Measurements from ENCODE around the gene RAB42.
"Not testable (repeated sequence)": the region's sequence is repeated elsewhere in the genome, so short reads cannot be mapped to it uniquely, and the experiment has no call there.

RAB42 gene

DNA sequence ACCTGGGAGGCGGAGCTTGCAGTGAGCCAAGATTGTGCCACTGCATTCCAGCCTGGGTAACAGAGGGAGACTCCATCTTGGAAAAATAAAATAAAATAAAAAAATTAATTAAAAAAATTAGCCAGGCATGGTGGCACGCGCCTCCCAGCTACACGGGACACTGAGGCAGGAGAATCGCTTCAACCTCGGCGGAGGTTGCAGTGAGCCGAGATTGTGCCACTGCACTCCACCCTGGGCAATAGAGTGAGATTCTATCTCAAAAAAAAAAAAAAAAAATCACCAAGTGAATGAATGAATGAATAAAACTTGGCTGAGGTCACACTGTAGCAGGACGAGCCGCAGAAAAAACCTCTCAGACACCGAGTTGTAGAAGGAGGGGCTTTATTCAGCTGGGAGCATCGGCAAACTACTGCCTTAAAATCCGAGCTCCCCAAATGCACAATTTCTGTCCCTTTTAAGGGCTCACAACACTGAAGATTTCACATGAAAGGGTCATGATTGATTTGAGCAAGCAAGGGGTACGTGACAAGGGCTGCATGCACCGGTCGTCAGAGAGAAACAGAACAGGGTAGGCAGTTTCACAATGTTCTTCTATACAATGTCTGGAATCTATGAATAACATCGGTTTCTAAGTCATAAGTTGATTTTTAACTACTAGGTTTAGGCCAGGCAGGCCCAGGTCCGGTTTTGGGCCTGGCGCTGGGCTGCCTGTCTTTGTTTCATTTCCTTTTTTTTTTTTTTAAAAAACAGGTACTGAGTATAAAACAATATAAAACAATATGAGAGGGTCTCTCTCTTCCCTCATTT lies 5.3 kb upstream of the RAB42 start:
- DNase-seq (ENCODE audit: low spot score), result not testable (repeated sequence)

DNA sequence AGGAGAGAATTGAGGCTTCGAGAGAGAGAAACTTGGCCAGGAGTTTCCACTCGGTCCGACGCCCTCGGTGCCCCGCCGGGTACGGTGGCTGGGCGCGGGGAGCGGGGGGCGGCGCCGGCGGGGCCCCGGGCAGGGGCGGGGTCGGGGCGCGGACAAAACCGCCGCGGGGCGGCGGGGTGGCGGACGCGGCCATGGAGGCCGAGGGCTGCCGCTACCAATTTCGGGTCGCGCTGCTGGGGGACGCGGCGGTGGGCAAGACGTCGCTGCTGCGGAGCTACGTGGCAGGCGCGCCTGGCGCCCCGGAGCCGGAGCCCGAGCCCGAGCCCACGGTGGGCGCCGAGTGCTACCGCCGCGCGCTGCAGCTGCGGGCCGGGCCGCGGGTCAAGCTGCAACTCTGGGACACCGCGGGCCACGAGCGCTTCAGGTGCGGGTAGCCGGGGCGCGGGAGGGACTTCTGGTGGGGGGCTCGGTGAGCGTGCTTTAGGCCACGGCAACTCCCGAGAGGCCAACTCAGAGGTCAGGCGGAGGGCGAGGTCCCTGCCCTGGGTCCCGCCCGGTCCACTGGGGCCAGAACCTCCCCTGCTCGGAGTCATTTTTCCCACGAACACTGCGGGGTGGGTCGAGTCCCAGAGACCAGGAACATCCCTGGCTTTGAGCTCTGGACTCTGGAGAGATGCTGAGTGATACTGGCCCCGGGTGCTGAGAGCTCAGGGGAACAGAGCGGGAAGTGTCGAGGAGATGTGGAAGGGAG lies 431 bp downstream of the RAB42 start:
- DNase-seq (ENCODE audit: low spot score), result no peak

DNA sequence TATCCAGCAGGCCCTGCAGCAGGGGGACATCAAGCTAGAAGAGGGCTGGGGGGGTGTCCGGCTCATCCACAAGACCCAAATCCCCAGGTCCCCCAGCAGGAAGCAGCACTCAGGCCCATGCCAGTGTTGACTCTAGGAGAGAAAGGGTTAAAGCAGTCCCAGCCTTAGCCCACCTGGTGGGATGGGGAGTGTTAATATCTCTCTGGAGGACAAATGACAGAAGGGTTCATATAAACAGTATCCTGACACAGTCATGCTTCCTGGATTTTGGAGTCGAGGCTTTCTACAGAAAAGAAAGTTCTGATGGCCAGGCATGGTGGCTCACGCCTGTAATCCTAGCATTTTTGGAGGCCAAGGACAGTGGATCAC lies 1.9 kb downstream of the RAB42 start:
- not testable (repeated sequence) for DNase-seq (ENCODE audit: low spot score)

DNA sequence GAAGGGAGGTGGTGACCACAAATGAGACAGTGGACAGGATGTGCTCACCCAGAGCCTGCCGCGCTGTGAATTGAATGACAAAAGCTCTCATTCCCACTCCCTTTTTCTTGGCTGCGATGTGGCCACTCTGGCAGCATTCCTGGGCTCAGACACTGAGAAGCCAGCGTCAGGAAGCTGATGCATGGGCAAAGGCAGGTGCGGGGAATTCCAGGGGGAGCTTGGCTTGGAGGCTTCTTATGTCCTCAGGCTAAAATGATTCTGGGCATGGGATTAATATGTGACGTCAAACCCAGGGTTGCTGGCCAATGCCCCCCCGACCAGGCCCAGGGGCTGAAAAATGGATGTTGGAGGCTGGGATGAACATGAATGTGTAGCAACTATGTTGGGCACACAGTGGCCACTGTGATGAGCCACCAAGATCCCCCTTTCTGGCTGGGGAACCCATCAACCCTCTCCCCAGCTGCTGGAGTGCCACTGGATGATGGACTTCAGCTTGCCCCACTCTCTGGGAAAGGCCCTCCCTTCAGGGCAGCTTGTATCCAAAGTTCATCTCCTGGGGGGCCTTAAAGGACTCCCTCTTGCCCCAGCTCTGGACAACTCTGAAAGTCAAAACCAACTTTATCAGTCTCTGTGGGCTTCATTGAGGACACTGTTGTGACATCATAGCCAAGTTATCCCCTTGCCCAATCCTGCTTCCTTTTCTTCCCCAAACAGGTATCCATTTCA lies 2.8 kb downstream of the RAB42 start:
- peak; percentile 16 for DNase-seq (ENCODE audit: low spot score)

DNA sequence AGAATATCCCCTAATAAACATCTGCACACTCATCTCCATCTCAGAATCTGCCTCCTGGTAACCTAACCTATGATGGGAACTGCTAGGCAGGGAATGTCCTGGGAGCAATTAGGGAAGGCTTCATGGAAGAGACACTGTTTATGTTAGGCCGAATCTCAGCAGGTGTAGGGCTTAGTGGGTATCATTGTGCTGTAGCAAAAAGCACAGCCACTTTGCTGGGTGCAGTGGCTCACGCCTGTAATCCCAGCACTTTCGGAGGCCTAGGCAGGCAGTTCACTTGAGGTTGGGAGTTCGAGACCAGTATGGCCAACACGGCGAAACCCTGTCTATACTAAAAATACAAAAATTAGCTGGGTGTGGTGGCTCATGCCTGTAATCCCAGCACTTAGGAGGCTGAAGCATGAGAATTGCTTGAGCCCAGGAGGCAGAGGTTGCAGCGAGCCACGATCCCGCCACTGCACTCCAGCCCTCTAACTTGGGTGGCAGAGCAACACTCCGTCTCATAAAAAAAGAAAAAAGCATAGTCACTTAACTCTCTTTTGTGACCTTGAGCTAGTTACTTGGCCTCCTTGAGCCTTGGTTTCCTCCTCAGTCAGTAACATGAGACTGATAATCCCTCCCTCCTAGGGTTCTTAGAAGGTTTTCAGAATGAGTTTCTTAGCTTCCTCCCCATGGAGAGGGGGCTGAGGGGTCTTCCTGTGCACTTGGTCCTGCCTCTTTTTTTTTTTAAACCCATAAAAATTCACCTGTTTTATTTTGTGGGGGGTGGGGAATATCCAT lies 3.5 kb downstream of the RAB42 start:
- no peak for DNase-seq (ENCODE audit: low spot score)

DNA sequence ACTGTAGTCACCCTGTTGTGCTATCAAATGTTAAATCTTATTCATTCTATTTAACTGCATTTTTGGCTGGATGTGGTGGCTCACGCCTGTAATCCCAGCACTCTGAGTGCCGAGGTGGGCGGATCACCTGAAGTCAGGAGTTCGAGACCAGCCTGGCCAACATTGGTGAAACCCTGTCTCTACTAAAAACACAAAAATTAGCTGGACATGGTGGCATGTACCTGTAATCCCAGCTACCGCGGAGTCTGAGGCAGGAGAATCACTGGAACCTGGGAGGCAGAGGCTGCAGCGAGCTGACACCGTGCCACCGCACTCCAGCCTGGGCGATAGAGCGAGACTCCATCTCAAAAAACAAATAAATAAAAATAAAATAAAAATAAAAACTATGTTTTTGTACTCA lies 4.2 kb downstream of the RAB42 start:
- not testable (repeated sequence) for DNase-seq (ENCODE audit: low spot score)

DNA sequence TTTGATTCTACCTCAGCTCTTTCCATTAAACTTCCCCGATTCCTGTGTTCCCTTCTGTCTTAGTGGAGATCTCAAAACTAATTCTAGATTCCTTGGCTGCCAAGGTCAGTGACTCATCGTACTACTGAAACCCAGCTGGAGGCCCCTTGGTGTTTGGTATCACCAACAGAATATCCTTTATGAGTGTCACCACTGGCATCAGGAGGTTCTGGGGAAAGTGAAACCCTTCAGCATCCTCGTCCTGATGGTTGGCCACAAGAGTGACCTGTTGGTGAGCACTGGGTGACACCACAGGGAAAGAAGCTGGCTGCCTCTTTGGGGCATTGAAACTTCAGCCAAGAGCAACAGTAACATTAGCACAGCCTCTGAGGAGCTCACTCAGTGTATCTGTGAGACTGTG lies 9.6 kb downstream of the RAB42 start:
- no peak for DNase-seq (ENCODE audit: low spot score)

DNA sequence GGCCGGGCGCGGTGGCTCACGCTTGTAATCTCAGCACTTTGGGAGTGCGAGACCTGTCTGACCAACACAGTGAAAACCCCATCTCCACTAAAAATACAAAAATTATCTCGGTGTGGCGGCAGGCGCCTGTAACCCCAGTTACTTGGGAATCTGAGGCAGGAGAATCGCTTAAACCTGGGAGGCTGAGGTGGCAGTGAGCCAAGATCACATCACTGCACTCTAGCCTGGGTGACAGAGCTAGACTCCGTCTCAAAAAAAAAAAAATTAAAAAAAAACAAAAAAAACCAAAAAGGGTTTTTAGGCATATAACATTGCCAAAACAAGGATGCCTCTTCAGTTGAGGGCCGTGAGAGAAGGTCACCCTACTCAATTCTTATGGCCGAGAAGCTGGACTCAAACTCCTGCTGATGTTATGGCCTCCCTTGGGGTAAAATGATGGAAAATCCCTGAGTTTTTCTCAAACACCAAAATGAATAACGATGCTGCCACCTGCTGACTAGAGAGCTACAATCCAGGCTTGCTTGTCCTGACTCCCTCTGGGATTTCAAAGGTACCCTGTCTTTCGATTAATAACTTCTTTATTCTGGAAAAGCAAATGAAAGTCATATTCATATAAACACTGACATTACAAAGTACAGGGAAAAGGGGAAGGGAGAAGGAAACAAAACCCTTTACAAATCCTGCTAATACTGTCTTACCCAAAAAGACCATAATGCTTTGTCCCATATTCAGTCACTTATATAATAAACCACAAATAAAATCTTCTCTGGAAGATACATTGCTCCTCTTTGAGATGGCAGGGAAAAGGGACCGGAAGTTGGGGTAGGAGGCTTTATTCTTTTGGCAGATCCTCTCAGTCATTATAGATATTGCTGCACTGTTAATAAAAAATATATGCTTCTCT lies 10.7 kb downstream of the RAB42 start:
- DNase-seq (ENCODE audit: low spot score), result peak; percentile 88

DNA sequence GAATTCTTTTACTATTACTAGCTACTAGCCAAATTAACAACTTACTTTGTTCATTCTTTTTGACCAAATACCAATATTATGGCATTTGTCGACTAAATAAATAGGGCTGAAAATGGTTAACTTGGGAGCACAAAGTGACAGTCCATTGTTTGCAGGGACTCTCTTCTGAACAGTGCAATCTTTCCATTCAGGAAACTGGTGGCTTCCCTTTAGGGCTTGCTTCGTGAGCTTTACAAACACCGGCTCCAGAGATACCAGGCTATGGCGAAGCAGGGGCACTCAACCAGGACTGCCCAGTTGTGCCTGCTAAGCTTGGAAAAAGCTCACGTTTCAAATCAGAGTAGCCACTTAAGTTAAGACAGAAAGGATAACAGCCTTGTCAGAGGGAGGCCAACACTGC lies 12.3 kb downstream of the RAB42 start:
- DNase-seq (ENCODE audit: low spot score), result no peak

DNA sequence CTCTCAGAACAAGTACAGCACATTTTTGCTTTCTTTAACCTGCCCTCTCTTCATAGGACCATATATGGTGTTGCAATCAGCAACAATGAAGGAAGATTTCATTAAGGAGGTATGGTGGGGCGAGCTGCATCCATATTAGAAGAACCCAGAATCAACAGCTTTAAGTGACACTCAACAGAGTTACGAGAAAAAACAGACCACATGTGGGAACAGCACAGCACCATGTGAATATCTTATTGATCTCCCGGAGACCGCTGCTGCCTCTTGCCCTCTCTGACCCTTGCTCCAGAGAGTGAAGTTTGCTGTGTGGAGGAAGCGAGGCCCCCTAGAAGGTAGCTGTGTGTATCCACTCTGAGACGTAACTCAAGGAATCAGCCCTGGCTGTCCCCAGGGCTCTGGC lies 12.9 kb downstream of the RAB42 start:
- no peak for DNase-seq (ENCODE audit: low spot score)

DNA sequence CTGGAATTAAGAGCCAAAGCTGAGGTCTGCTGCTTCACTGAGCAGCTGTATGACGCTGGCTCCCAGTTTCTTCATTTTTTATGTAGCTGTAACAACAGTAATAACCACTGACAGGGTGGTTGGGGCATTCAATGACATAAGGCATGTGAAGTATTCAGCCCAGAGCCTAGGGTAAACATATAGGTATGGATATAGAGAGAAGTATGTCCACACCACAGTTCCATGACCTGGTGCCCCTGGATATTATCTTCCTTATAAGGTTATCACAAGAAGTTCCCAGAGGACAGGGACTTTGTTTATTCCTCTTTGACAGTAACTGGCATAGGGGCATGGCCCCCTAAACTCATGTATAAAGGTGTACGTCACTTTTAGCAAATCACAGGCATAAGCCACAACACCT lies 14.7 kb downstream of the RAB42 start:
- no peak for DNase-seq (ENCODE audit: low spot score)

DNA sequence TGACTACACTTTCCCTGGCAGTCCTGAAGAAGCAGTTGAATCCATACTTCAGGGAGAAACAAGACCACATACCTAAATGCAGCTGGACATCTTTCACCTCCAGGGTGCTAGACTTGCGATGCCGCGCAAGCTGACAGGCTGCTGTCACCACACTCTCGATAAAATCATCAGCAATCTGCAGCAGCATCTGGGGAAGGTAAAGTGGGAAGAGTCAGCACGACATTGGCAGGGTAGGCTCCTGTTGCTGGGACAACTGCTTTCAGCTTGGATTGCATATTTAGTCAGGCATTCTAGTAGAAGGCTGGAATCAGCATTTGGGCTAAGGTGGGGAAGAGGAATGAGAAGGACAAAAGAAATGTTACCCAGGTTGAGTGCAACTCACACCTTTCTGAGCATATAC lies 21.1 kb downstream of the RAB42 start:
- no peak for DNase-seq (ENCODE audit: low spot score)

DNA sequence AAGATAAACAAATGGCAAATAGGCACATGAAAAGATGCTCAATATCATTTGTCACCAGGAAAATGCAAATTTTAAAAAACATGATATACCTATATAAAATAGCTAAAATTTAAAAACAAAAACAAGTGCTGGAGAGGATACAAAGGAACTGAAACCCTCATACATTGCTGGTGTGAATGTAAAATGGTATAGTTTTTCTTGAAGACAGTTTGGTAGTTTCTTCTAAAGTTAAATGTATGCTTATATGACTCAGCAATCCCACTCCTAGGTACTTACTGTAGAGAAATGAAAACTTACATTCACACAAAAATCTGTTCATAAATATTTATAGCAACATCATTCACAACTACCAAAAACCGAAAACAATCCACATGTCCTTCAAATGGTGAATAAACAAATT lies 39.6 kb downstream of the RAB42 start:
- no peak for DNase-seq (ENCODE audit: low spot score)

DNA sequence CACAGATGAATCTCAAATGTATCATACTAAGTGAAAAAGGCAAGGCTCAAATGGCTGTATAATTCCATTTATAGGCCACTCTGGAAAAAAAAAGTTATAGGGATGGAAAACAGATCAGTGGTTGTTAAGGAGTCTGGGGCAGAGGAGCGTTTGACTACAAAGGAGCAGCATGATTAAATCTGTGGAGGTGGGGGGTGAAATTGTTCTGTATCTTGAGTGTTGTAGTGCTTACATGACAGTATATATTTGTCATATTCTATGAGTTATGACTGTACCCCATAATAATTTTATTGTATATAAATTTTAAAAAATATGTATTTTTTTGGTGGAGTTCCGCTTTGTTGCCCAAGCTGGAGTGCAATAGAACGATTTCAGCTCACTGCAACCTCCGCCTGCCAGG lies 40.5 kb downstream of the RAB42 start:
- no peak for DNase-seq (ENCODE audit: low spot score)

DNA sequence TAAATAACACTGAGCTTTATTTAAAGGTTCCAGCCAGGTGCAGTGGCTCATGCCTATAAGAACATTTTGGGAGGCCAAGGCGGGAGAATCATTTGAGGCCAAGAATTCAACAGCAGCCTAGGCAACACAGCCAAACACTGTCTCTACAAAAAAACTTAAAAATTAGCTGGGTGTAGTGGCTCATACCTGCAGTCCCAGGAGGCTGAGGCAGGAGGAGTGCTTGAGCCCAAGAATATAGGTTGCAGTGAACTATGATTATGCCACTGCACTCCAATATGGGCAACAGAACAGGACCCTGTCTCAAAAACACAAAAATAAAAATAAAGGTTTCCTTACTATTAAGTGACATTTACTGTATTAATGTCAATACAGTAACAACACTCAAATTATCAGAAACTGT lies 48.7 kb downstream of the RAB42 start:
- DNase-seq (ENCODE audit: low spot score), result no peak

DNA sequence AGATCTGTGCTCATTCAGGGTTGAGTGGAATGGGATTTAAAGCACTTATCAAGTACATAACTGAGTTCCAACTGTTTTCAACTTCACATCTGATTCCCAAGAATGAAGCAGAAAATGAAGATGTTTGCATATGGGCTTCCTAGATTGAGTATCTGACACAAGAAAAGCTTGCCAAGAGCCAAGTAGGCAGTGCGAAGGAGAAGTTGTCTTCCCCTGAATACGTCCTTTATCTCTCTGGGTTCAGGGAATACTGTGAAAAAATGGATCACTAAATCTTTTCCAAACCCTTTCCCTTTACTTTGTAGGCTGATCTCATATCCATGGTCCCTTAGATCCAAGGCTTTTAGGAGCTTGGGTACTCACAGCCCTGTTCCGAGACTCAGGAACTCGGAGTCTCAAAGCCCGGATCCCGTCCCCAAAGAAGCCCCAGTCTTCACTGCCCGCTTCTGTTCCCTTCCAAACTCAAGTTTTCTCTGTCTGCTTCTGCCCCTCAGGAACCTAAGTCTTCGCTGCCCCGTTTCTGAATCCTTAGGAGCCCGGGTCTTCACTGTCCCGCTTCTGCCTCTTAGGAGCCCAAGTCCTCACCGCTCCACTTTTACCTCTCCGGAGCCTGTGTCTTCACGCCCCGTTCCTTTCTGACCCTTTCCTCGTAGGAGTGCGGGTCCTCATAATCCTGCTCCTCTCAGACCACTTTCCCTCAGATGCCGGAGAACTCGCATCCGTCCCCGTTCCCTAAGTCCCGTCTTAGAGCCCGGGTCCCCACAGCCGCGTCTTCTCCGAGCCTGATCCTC lies 50.2 kb downstream of the RAB42 start:
- DNase-seq (ENCODE audit: low spot score), result no peak

DNA sequence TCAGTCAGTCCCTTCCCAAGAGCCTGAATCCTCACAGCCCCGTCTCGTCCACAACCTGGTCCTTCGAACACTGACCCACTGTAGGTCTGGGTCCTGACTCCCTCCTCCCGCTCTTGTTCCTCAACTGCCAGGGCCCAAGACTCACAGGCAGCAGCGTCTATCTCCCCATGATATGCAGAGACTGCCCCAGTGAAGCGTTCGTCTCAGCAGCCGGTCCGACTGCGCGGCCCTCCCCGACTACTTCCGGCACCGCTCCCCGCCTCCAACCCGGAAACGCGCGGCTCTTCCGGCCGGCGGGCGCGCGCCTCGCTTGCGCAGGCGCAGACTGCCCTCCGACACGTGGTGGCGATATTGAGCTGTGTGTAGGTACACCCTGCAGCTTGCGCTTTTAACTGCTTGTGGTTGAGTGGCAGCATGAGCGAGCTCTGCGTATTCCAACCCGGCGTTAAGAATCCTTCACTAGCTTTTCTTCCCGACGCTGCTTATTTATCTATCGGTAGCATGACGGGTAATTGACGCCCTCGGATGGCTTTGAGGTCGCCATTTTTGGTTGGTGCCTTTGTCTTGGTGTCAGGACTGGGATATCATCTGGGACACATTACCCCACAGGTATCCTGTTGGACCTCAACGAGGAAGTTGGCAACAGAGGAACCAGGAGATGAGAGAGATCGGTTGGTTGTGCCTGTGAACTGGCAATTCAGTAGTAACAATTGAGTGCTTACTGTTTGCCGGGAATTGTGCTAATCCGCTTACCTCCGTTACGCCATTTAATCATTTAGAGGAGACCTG lies 51.0 kb downstream of the RAB42 start, which contains the start of gene TAF12:
TAF12 (minus strand) TSS at position 221 of the 789 bp plus-strand sequence. CDS start 20,986 bp downstream, outside the sequence.
- peak; percentile 94 for DNase-seq (ENCODE audit: low spot score)

DNA sequence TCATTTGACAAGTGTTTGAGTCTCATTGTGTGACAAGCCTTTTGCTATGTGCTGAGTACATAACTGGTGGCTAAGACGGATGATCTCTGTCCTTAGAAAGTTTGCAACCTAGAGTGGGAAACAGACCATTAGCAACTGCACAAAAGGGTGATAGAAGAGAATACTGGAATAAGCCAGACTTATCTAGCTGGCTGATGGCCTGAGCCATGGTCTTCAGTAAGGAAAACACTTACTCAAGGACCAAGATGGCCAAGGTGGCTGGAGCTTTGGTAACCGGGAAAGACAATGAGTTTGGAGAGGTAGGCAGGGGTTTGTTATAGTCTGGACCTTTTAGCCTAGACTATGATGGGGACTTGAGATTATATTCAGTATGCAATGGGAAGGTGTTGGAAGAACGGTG lies 52.4 kb downstream of the RAB42 start:
- no peak for DNase-seq (ENCODE audit: low spot score)

Measured in Ammon's horn (tissue), 1 donor.